ENCODE results near the gene NLRP12.
"Not testable (repeated sequence)": the region's sequence is repeated elsewhere in the genome, so short reads cannot be mapped to it uniquely, and the experiment has no call there.

NLRP12 gene

GRCh38 chr19:53828531-53828930 is 4.4 kb upstream of the NLRP12 start:
- no peak for DNase-seq

- DNase-seq: no peak
These were observed 2.8 kb upstream of the NLRP12 start for GRCh38 chr19:53826876-53827275.

- no peak for DNase-seq
These were observed 564 bp downstream of the NLRP12 start for GRCh38 chr19:53823380-53824120.

DNA sequence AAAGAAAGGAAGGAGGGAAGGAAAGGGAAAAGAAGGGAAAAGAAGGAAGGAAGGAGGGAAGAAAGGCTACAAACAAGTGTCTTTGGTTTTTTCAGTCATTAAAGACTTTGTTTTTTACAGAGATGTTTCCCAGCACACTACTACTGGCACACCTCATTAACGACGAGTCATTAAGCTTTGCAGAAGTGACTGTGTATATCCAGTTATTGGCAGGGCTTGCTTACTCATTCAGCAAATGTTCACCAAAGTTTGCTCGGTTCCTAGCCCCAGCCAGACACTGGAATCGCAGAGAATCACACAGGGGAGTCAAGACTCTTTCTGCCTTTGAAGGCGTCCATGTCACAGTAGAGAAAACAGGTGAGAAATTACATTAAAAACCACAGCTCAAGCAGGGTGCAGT is 4.3 kb downstream of the NLRP12 start:
- DNase-seq: no peak

GRCh38 chr19:53818756-53819155 is 5.4 kb downstream of the NLRP12 start:
- DNase-seq: no peak

DNA sequence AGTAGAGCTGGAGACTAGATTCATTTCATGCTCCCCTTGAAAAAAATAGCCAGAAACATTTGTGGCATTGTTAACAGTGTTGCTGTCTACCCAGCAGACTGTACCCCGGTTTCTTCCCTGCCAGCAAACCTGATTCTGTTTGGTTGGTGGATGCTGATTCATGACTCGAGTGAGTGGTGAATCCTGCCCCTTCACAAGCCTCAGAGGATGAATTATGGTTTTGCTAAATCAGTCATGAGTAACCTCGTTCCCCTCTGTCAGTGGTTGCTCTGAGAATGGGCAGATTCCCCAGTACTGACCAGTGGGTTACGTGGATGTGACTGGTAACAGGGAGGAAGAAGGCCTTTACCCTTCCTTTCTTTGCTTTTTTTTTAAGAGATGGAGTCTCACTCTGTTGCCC is 10.1 kb downstream of the NLRP12 start:
- DNase-seq: no peak

DNA sequence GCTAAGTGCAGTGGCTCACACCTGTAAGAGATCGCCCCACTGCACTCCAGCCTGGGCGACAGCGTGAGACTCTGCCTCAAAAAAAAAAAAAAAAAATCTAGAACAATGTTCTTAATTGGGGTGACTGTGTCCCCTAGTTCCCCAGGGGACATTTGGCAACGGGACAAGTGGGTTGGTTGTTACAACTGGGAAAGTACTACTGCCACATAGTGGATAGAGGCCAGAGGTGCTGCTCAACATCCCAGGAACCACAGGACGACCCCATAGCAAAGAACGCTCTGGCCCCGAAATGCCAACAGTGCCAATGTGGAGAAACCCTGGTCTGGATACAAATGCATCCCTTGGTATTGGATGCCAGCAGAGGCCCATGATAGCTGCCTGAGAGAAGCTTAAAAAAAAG is 11.8 kb downstream of the NLRP12 start:
- no peak for DNase-seq

DNA sequence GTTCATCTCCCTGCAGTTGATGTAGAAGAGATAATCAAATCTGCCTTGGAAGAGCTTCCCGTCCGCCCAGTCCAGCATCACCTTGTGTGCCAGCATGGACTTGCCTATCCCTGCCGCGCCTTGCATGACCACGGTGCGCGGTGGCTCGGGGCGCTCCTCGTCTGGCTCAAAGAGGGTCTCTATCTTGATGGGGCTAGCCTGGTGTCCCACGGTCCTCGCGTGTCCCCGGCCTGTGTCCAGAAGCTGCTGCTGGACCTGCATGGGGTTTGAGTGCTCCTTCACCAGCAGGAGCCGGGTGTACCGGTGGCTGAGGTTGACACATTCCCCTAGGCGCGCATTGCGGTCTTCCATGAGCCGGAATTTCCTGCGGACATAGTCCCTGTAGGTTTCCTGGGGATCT is 13.2 kb downstream of the NLRP12 start:
- no peak for DNase-seq

GRCh38 chr19:53810187-53810546 is 13.9 kb downstream of the NLRP12 start:
- no peak for DNase-seq

GRCh38 chr19:53809518-53810186 is 14.5 kb downstream of the NLRP12 start:
- DNase-seq: no peak

DNA sequence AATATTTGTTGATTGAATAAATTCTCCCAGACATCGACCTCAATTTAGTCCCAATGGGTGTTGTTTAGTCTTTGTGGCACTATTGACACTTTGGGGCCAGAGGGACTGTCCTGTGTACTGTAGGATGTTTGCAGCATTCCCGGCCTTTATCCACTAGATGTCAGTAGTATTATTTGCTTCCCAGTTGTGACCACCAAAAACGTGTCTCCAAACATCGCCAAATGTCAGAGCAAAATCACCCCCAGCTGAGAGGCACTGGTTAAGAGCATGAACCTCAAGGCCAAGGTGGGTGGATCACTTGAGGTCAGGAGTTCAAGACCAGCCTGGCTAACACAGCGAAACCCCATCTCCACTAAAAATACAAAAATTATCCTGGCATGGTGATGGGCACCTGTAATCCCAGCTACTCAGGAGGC is 15.4 kb downstream of the NLRP12 start:
- DNase-seq: peak; percentile 3

- no peak for DNase-seq
These were observed 22.9 kb downstream of the NLRP12 start for GRCh38 chr19:53801257-53801656.

DNA sequence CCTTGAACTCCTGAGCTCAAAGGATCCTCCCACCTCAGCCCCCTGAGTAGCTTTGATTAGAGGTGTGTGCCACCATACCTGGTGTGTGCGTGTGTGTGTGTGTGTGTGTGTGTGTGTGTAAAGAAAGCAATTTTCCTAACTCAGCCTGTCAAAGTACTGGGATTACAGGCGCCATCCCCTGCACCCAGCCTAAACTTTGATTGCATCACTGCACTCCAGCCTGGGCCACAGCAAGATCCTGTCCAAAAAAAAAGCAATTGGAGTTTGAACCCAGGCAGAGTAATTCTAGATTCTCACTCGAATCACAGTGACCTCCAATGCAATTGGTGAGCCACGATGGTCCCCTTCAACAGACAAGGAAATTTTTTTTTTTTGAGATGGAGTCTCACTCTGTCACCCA is 29.1 kb downstream of the NLRP12 start:
- DNase-seq: no peak

DNA sequence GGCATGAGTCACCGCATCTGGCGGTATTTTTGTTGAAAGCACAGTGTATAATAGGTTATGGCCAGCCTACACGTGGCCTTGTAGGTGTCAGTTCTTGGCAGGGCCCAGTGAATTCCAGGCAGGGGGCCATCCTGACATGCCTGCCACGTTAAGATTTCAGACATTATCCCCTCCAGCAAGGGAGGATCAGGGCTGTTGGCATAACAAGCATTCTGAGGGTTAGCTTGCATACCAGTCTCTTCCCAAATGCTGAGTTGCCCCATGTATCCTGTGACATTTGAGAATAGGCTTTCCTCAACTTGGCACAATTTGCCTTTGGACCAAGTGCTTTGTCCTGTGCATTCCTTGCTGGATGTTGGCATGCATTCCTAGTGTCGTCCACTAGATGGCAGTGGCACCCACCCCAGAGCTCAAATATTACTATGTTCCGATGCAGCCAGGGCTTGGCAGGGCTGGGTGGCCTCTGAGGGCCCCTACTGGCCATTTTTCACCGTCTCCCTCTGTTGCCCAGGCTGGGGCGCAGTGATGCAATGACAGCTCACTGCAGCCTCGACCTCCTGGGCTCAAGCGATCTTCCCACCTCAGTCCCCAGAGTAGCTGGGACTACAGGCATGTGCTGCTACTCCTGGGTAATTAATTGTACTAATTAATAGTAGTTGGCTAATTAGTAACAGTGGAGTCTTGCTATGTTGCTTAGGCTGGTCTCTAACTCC is 31.2 kb downstream of the NLRP12 start:
- peak; percentile 58 for DNase-seq

DNA sequence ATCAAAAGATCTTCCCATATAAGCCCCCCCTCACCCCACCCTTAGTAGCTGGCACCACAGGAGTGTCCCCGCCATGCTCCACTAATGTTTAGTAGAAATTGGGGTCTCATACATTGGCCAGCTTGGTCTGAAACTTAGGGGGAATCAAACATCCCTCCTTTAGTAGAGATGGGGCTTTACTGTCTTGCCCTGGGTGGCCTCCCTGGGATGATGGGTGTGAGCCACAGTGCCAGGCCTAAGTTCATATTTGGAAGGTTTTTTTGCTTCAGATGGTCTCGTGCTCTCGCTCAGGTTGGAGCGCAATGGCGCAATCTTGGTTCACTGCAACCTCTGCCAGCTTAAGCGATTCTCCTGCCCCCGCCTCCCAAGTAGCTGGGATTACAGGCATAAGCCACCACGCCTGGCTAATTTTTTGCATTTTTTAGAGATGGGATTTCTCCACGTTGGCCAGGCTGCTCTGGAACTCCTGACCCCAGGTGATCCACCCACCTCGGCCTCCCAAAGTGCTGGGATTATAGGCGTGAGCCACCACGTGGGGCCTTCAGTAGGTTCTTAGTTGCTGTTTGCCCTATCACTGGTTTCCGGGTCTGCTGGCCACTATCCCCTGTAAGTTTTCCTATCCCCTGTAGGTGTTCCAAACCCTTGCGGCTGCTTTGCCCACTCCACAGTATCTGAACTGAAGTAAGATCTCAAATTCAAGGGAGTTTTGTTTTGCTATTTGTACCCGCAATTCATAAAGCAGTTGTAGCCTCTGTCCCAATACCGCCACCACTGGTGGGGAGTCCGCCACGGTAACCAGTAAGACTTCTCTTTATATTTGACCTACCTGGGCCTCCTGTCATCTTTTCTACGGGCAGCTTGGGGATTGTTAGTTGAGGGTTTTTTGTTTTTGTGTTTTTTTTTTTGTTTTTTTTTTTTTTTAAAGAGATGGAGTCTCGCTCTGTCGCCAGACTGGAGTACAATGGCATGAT is 34.1 kb downstream of the NLRP12 start:
- DNase-seq: no peak

DNA sequence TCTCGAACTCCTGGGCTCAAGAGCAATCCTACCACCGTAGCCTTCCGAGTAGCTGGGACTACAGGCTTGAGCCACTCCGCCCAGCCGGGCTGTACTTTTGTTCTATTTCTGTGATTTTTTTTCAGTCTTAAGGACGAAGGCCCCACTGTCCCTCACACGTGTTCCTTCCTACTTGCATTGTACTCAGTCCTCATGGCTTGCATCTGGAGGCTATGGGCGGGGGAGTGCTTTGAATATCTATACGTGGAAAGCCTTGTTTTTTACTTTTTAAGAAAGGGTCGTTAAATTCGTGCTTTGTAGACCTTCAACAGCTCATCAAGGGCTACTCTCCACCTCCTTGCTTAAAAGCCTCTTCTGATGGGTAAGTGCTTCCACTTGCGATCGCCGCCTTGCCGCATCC is 36.8 kb downstream of the NLRP12 start:
- DNase-seq: no peak

DNA sequence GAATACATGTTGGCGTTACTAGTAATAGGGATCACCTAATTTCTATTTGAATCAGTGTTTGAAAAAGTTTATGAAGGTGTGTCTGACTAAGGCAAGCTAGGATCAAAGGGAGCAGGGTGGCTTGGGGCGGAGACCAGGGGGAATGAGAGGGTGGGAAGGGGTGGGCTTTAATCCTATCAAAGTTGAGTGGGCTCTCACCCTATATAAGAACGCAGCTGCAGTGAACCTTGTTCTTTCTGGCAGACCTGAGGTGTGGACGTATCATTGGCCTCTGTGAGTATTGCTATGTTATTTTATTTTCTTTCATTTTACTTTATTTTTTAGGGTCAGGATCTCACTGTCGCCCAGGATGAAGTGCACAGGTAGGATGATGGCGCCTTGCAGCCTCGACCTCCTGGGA is 37.4 kb downstream of the NLRP12 start:
- DNase-seq: no peak

- no peak for DNase-seq
These were observed 38.8 kb downstream of the NLRP12 start for GRCh38 chr19:53785196-53785889.

DNA sequence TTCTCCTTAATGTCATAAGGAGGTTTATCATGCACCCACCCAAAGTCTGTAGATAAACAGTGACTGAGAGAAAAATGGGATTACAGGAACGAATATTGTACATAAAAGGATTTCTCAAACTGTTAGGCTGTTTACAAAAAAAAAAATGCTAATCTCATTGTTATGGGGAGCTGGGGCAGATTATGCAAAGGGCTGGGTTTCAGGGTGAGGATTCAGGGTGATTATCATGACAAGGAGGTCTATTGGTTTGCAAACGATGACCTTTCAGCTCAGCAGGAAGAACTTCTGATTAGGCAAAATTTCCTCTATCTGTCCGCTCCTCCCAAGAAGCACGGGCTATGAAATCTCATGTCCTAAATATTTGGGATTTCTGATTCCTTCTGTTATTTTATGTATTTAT is 41.4 kb downstream of the NLRP12 start:
- no peak for DNase-seq

DNA sequence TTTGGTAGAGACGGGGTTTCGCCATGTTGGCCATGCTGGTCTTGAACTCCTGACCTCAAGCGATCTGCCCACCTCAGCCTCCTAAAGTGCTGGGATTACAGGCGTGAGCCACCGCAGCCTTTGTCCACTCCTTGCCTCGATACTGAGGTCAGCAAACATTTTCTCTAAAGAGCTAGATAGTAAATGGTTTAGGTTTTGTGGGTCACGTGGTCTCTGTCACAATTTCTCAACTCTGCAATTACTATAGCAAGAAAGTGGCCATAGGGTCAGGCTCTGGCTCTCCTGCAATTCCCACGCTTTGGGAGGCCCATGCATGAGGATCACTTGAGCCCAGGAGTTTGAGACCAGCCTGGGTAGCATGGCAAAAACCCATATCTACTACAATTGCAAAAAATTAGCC is 42.8 kb downstream of the NLRP12 start:
- DNase-seq: not testable (repeated sequence)

DNA sequence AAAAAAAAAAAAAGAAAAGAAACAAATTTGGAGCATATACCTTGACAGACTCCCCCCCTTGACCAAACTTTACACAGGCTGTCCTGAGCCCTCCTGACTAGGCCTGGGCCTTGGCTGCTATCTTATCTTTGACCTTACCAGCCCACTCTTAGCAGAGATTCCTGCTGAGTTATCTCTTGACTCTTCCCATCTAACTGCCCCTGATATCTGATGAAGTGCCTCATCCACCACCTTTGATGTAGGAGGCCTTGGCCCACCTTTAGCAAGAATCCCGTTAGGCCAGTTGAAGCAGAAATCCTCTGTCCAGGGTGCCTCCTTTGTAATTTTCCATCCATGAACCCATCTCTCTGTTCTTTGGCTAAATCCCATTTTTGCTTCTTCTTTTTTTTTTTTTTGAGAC is 43.6 kb downstream of the NLRP12 start:
- DNase-seq: no peak

- no peak for DNase-seq
These were observed 48.6 kb downstream of the NLRP12 start for GRCh38 chr19:53775524-53775923.
